HepG2 (cell line): ENCODE results near the gene CDC14A. TPM values are rescaled to one million over a fixed set of nuclear protein-coding genes. Genes with fewer than 3 reads are reported as not detected.

Experiments
- ATAC-seq: fragments of 200-7000 bp; cut with Tn5 transposase; 3 replicates; pipeline ENCODE4 v1.9.1; 2020; ENCODE audit warnings: mild to moderate bottlenecking, moderate library complexity
- BruUV-seq: library from RNA; stranded (reverse); fragments of 400-500 nt; replicated peaks from 2 replicates; lab custom pipeline; 2021; lab: Mats Ljungman, UMichigan
- CTCF ChIA-PET: fragments of 300-600 bp; formaldehyde crosslinking; extraction: SDS; loops from one replicate; lab custom pipeline; 2021; ENCODE audit warnings: low total read pairs, inconsistent platforms, low intra/inter-chr PET ratio; lab: Yijun Ruan, JAX
- POLR2A ChIA-PET: fragments of 350-600 bp; sonication (Branson Sonifier 250); formaldehyde crosslinking; loops from one replicate; lab custom pipeline; 2020; ENCODE audit warnings: antibody characterized with exemption, inconsistent platforms; lab: Yijun Ruan, JAX
- DNase-seq: peaks from one replicate; pipeline ENCODE4 v3.0.0-alpha.2; 2015; ENCODE audit warnings: low spot score
- FAIRE-seq: peaks from 3 replicates; lab custom pipeline; 2011; peaks lifted over from hg19 to GRCh38; lab: Jason Lieb, UNC
- H2AFZ ChIP-seq: one replicate; pipeline ENCODE4 v1.6.1; 2011; ENCODE audit warnings: low read length, inconsistent platforms
- H3K27ac ChIP-seq: fragments of 300-600 bp; 3 replicates; pipeline ENCODE4 v1.8.0; 2011; ENCODE audit warnings: mixed run types, mild to moderate bottlenecking, mixed read lengths, low read length, inconsistent platforms; ENCODE audit not compliant: insufficient read depth; ENCODE audit errors: extremely low read length
- H3K27me3 ChIP-seq, 2 experiments: fragments of 200-600 bp in 1 of 2; 2 replicates in 1 of 2; 3 replicates in 1 of 2; pipeline versions ENCODE4 v1.6.0 to v1.8.0; 2011; ENCODE audit warnings: low read length in 2 of 2, mild to moderate bottlenecking in 2 of 2, moderate library complexity in 2 of 2, inconsistent platforms in 1 of 2; ENCODE audit not compliant: insufficient read depth in 2 of 2, control insufficient read depth in 1 of 2
- H3K36me3 ChIP-seq, 2 experiments: fragments of 200-600 bp in 1 of 2; replicated peaks in 1 of 2; 2 replicates in 1 of 2; 3 replicates in 1 of 2; pipeline versions ENCODE4 v1.5.1 to v1.8.0; 2011; ENCODE audit warnings: low read length in 2 of 2, inconsistent platforms in 1 of 2; ENCODE audit not compliant: insufficient read depth in 2 of 2, control insufficient read depth in 1 of 2
- H3K4me1 ChIP-seq: 2 replicates; pipeline ENCODE4 v1.5.1; 2012; ENCODE audit warnings: low read length, inconsistent platforms; ENCODE audit not compliant: insufficient read depth
- H3K4me2 ChIP-seq: 2 replicates; pipeline ENCODE4 v1.6.0; 2011; ENCODE audit warnings: low read depth, low read length, inconsistent platforms
- H3K4me3 ChIP-seq, 3 experiments: fragments of 200-600 bp in 1 of 3; sonication (generic), shearing (Covaris generic) in 1 of 3; replicated peaks in 1 of 3; 2 replicates each; pipeline ENCODE4 v1.5.1; 2011 to 2016; ENCODE audit warnings: low read length in 3 of 3, inconsistent platforms in 2 of 3, low read depth in 2 of 3, mild to moderate bottlenecking in 2 of 3, control low read depth in 1 of 3, mixed read lengths in 1 of 3; ENCODE audit not compliant: insufficient read depth in 1 of 3
- H3K79me2 ChIP-seq: one replicate; pipeline ENCODE4 v1.6.1; 2011; ENCODE audit warnings: low read length, inconsistent platforms; ENCODE audit not compliant: insufficient read depth
- H3K9ac ChIP-seq: 2 replicates; pipeline ENCODE4 v1.6.0; 2011; ENCODE audit warnings: mild to moderate bottlenecking, low read depth, low read length, inconsistent platforms; ENCODE audit not compliant: insufficient read depth
- H3K9me3 ChIP-seq: 2 replicates; pipeline ENCODE4 v1.5.1; 2012; ENCODE audit warnings: mild to moderate bottlenecking, low read length
- H4K20me1 ChIP-seq: 2 replicates; pipeline ENCODE4 v1.6.0; 2011; ENCODE audit warnings: inconsistent platforms, mild to moderate bottlenecking, low read length, moderate library complexity; ENCODE audit not compliant: insufficient read depth
- FOXO1 ChIP-seq: sonication (generic); formaldehyde crosslinking; IDR thresholded peaks from 2 replicates; pipeline ENCODE4 v1.4.0; 2020; ENCODE audit warnings: missing genetic modification reagents
- GATAD1 ChIP-seq: IDR thresholded peaks from 2 replicates; pipeline ENCODE4 v1.6.1; 2016; ENCODE audit warnings: missing genetic modification reagents, missing compliant biosample characterization
- HOXA9 ChIP-seq: sonication (generic); formaldehyde crosslinking; IDR thresholded peaks from 2 replicates; pipeline ENCODE4 v1.8.1; 2022; ENCODE audit warnings: missing genetic modification reagents, mild to moderate bottlenecking, moderate library complexity, borderline replicate concordance
- MAFK ChIP-seq, 2 experiments: IDR thresholded peaks in 1 of 2; conservative IDR thresholded peaks in 1 of 2; 2 replicates each; pipeline ENCODE4 v1.6.1; 2011; ENCODE audit warnings: improper control_type of control experiment in 2 of 2, low read length in 2 of 2
- MEF2D ChIP-seq: sonication (generic); formaldehyde crosslinking; IDR thresholded peaks from 2 replicates; pipeline ENCODE4 v1.5.1; 2020; ENCODE audit warnings: mild to moderate bottlenecking, missing genetic modification reagents
- SMC3 ChIP-seq: IDR thresholded peaks from 2 replicates; pipeline ENCODE4 v1.6.1; 2011; ENCODE audit warnings: low read length, improper control_type of control experiment
- SRSF1 ChIP-seq: fragments of 200-400 bp; formaldehyde crosslinking; optimal IDR thresholded peaks from 2 replicates; pipeline ENCODE3; 2017; ENCODE audit warnings: mild to moderate bottlenecking, low read depth, low read length, moderate library complexity
- ZBTB1 ChIP-seq: sonication (generic); formaldehyde crosslinking; IDR thresholded peaks from 2 replicates; pipeline ENCODE4 v1.4.0; 2020; ENCODE audit warnings: missing genetic modification reagents, borderline replicate concordance
- ZBTB7A ChIP-seq: sonication (generic); formaldehyde crosslinking; IDR thresholded peaks from 2 replicates; pipeline ENCODE4 v1.8.0; 2022; ENCODE audit warnings: mild to moderate bottlenecking, missing genetic modification reagents
- ZC3H4 ChIP-seq: sonication (generic); formaldehyde crosslinking; IDR thresholded peaks from 2 replicates; pipeline ENCODE4 v1.4.0; 2020; ENCODE audit warnings: missing genetic modification reagents, borderline replicate concordance
- ZNF160 ChIP-seq: sonication (generic); formaldehyde crosslinking; IDR thresholded peaks from 2 replicates; pipeline ENCODE4 v1.8.0; 2022; ENCODE audit warnings: mild to moderate bottlenecking, inconsistent platforms, missing genetic modification reagents
- ZNF543 ChIP-seq: sonication (generic); formaldehyde crosslinking; IDR thresholded peaks from 2 replicates; pipeline ENCODE4 v1.4.0; 2020; ENCODE audit warnings: mild to moderate bottlenecking, missing genetic modification reagents
- ZNF567 ChIP-seq: sonication (generic); formaldehyde crosslinking; IDR thresholded peaks from 2 replicates; pipeline ENCODE4 v1.8.1; 2023; ENCODE audit warnings: mild to moderate bottlenecking, missing genetic modification reagents, borderline replicate concordance
- WGBS: methylation state at CpG from one replicate; pipeline ENCODE4 v1.1.6; 2017; ENCODE audit warnings: low lambda C conversion rate; 5-methylcytosine and 5-hydroxymethylcytosine counted together
- in situ Hi-C: cut with HindIII; loops from 2 replicates; pipeline ENCODE4 v1.10.0; 2017; ENCODE audit warnings: low pct_unique_long_range_greater_than_20kb; ENCODE audit not compliant: extremely low pct_ligation_motif_present
- intact Hi-C: fragments of 100-400 bp; cut with micrococcal nuclease; formaldehyde crosslinking; loops from one replicate; pipeline ENCODE4 v1.10.0; 2022; ENCODE audit not compliant: unreplicated experiment
- polyA plus RNA-seq, 8 experiments: library from polyadenylated mRNA; depleted of rRNA in 3 of 8; stranded (reverse) in 7 of 8; unstranded in 1 of 8; fragments of >200 nt; fragmentation: Illumina TruSeq in 4 of 8; extraction: Trizol in 4 of 8; gene quantifications; 2 replicates each; pipeline versions ENCODE4 v1.2.1 to v1.2.3, GENCODE V29; 2011 to 2016; ENCODE audit warnings: low read depth in 4 of 8, missing spikeins in 1 of 8, mixed read lengths in 1 of 8; ENCODE audit not compliant: insufficient read depth in 1 of 8
- total RNA-seq, 5 experiments: library from RNA; depleted of rRNA; stranded (reverse); fragments of >200 nt; fragmentation: Illumina TruSeq; extraction: Trizol; gene quantifications; 2 replicates each; pipeline ENCODE4 v1.2.3, GENCODE V29; 2016; ENCODE audit warnings: low read depth in 1 of 5
- TF ChIP-seq, protein P1 (sequence below): sonication (generic); formaldehyde crosslinking; IDR thresholded peaks from 2 replicates; pipeline ENCODE4; 2020; ENCODE audit warnings: missing genetic modification reagents, mild to moderate bottlenecking, borderline replicate concordance
- TF ChIP-seq, protein P2 (sequence below): sonication (generic); formaldehyde crosslinking; IDR thresholded peaks from 2 replicates; pipeline ENCODE4 v1.8.0; 2022; ENCODE audit warnings: mild to moderate bottlenecking, missing genetic modification reagents, moderate library complexity
- TF ChIP-seq, protein P3 (sequence below): sonication (generic); formaldehyde crosslinking; IDR thresholded peaks from 2 replicates; pipeline ENCODE4 v1.8.0; 2022; ENCODE audit warnings: missing genetic modification reagents, mild to moderate bottlenecking, inconsistent platforms, borderline replicate concordance

CDC14A gene
- total and polyA plus RNA-seq, 2 of the 13 experiments (the other 11 are each of a cell fraction or from before 2014, with no cell fraction given) = 2.8 to 4.9 TPM

DNA sequence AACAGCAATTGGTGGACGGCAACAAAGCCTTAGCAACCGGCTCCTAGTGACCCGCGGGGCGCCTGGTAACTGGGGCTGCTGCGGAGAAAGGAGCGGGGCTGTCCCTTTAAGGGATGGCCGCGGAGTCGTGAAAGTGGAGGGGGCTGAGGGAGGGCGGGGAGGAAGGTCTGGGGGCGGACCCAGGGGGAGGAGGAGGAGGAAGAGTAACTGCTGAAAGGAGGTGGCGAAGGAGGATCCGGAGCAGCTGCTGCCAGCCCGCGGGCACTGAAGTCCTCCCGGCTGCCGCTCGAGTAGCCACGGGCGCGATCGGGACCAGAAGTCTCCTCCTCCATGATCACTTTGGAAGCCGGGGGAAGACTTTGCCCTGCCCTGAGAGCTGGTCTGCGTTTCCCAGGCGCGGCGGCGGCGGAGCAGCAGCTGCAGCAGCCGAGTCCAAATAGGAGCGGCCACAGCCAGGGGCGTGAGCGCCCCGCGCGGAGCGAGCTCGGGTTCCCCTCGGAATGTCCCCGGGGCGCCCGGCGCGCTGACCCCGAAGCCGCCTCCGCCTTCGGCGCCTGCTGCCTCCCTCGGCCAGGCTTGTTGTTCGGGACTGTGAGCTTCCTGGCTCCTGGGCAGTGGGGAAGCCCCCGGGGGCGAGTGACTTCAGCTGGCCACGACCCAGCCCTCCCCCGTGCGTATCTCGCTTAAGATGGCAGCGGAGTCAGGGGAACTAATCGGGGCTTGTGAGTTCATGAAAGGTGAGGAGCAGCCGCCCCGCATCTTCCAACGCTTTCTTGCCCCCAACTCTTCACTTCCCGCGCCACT, at the start of gene CDC14A (continued):
- TF ChIP-seq, protein P1, sequence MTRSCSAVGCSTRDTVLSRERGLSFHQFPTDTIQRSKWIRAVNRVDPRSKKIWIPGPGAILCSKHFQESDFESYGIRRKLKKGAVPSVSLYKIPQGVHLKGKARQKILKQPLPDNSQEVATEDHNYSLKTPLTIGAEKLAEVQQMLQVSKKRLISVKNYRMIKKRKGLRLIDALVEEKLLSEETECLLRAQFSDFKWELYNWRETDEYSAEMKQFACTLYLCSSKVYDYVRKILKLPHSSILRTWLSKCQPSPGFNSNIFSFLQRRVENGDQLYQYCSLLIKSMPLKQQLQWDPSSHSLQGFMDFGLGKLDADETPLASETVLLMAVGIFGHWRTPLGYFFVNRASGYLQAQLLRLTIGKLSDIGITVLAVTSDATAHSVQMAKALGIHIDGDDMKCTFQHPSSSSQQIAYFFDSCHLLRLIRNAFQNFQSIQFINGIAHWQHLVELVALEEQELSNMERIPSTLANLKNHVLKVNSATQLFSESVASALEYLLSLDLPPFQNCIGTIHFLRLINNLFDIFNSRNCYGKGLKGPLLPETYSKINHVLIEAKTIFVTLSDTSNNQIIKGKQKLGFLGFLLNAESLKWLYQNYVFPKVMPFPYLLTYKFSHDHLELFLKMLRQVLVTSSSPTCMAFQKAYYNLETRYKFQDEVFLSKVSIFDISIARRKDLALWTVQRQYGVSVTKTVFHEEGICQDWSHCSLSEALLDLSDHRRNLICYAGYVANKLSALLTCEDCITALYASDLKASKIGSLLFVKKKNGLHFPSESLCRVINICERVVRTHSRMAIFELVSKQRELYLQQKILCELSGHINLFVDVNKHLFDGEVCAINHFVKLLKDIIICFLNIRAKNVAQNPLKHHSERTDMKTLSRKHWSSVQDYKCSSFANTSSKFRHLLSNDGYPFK (CRISPR knock-in tag) = no peak

DNA sequence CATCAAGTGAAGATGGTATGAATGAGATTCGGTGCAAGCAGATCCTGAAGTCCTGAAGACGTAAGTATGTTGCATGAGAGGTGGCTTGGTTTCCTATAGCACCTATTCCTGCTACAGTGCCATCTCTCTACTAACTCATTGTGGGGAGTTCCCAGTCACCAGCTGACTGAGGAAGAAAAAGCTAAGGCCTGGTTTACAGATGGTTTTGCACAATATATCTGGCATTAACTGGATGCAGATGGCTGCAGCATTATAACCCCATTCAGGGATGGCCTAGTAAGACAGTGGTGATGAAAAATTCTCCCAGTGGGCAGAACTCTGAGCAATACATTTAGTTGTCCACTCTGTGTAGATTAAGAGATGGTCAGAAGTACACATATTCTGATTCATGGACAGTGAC, 49.6 kb upstream of the CDC14A start:
- H3K4me2 ChIP-seq = no peak overlapping the region
- ChIA-PET CTCF (no interaction called here), POLR2A (no interaction called here)
- no peaks in the 10 kb centered on the region for H3K9me3 ChIP-seq
- ATAC-seq (no peak), FAIRE-seq (no peak), DNase-seq (no peak)
- H3K4me1 ChIP-seq = peaks cover 16% of the 10 kb centered on the region
- H3K27ac ChIP-seq = no peak overlapping the region
- no peaks in the 10 kb centered on the region for H3K36me3 ChIP-seq
- no peaks in the 10 kb centered on the region for H3K79me2 ChIP-seq
- H2AFZ ChIP-seq = no peak overlapping the region
- no peaks in the 10 kb centered on the region for H3K27me3 ChIP-seq
- TF ChIP-seq GATAD1 (no peak), ZBTB7A (CRISPR knock-in tag) (no peak), MEF2D (CRISPR knock-in tag) (no peak), SMC3 (no peak), ZNF543 (CRISPR knock-in tag) (no peak), ZBTB1 (CRISPR knock-in tag) (no peak), FOXO1 (CRISPR knock-in tag) (no peak), ZNF567 (CRISPR knock-in tag) (no peak), MAFK (conservative IDR thresholded peaks at IDR 0.05 in 1 of 2, IDR thresholded peaks at IDR 0.05 in 1 of 2; ENCODE audit: low read length in 2 of 2) (no peak), HOXA9 (CRISPR knock-in tag) (no peak), SRSF1 (no peak), ZNF160 (CRISPR knock-in tag) (no peak), ZC3H4 (CRISPR knock-in tag) (no peak)
- TF ChIP-seq, protein P2, sequence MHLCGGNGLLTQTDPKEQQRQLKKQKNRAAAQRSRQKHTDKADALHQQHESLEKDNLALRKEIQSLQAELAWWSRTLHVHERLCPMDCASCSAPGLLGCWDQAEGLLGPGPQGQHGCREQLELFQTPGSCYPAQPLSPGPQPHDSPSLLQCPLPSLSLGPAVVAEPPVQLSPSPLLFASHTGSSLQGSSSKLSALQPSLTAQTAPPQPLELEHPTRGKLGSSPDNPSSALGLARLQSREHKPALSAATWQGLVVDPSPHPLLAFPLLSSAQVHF (CRISPR knock-in tag) = no peak
- TF ChIP-seq, protein P3, sequence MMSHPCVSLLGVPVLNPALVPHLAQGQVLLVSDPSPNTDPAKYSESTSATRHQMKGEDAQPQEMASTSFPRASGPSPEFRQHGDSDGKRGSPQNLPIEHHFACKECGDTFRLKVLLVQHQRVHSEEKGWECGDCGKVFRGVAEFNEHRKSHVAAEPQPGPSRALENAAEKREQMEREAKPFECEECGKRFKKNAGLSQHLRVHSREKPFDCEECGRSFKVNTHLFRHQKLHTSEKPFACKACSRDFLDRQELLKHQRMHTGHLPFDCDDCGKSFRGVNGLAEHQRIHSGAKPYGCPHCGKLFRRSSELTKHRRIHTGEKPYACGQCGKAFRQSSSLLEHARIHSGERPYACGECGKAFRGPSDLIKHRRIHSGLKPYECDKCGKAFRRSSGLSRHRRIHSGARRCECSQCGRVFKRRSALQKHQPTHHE (CRISPR knock-in tag) = no peak
- TF ChIP-seq, all 625 proteins: peak for 0
- intact Hi-C loops = no loop called here
- no peak overlapping the region for H3K4me3 ChIP-seq
- in situ Hi-C loops = no loop called here
- H4K20me1 ChIP-seq = no peaks in the 10 kb centered on the region
- WGBS = 51% methylated on average over 2 of the region's 2 CpGs
- H3K9ac ChIP-seq = no peak overlapping the region
- no TSS peak for BruUV-seq
